Astrocyte (in vitro differentiated cells and primary cell): ENCODE results near the gene C1orf232. TPM values are rescaled to one million over a fixed set of nuclear protein-coding genes. Genes with fewer than 3 reads are reported as not detected.

Experiments used
- DNase-seq: peaks from one replicate; pipeline ENCODE4 v3.0.0-alpha.2; 2010; ENCODE audit warnings: low read depth
- FAIRE-seq: peaks from 2 replicates; lab custom pipeline; 2011; peaks lifted over from hg19 to GRCh38; lab: Jason Lieb, UNC
- H2AFZ ChIP-seq: 2 replicates; pipeline ENCODE4 v1.6.0; 2012; ENCODE audit warnings: low read depth, low read length, inconsistent platforms
- H3K27ac ChIP-seq: 2 replicates; pipeline ENCODE4 v1.5.1; 2011; ENCODE audit warnings: low read depth, low read length, inconsistent platforms
- H3K27me3 ChIP-seq: 2 replicates; pipeline ENCODE4 v1.6.0; 2011; ENCODE audit warnings: low read length, inconsistent platforms; ENCODE audit not compliant: insufficient read depth
- H3K36me3 ChIP-seq: 2 replicates; pipeline ENCODE4 v1.5.1; 2011; ENCODE audit warnings: low read length, inconsistent platforms; ENCODE audit not compliant: insufficient read depth
- H3K4me1 ChIP-seq: 2 replicates; pipeline ENCODE4 v1.5.1; 2011; ENCODE audit warnings: low read length, inconsistent platforms; ENCODE audit not compliant: insufficient read depth
- H3K4me2 ChIP-seq: 2 replicates; pipeline ENCODE4 v1.6.0; 2012; ENCODE audit warnings: low read length, inconsistent platforms
- H3K4me3 ChIP-seq: 2 replicates; pipeline ENCODE4 v1.5.1; 2011; ENCODE audit warnings: low read depth, mild to moderate bottlenecking, low read length, inconsistent platforms; ENCODE audit not compliant: insufficient read depth
- H3K79me2 ChIP-seq: 2 replicates; pipeline ENCODE4 v1.6.0; 2012; ENCODE audit warnings: mild to moderate bottlenecking, low read length, inconsistent platforms; ENCODE audit not compliant: insufficient read depth
- H3K9ac ChIP-seq: 2 replicates; pipeline ENCODE4 v1.6.0; 2012; ENCODE audit warnings: mild to moderate bottlenecking, low read length, inconsistent platforms
- H3K9me3 ChIP-seq: 2 replicates; pipeline ENCODE4 v1.5.1; 2012; ENCODE audit warnings: low read depth, mild to moderate bottlenecking, low read length, inconsistent platforms; ENCODE audit not compliant: insufficient read depth
- H4K20me1 ChIP-seq: 2 replicates; pipeline ENCODE4 v1.6.0; 2012; ENCODE audit warnings: low read length, inconsistent platforms; ENCODE audit not compliant: insufficient read depth
- H3K27ac Mint-ChIP-seq: one replicate; pipeline ENCODE4 v1.8.0; 2021; ENCODE audit warnings: mild to moderate bottlenecking, mixed read lengths; ENCODE audit not compliant: unreplicated experiment
- H3K27me3 Mint-ChIP-seq: one replicate; pipeline ENCODE4 v1.8.0; 2021; ENCODE audit warnings: low read depth, mixed read lengths; ENCODE audit not compliant: unreplicated experiment
- H3K36me3 Mint-ChIP-seq: one replicate; pipeline ENCODE4 v1.8.0; 2021; ENCODE audit warnings: low read depth, mixed read lengths; ENCODE audit not compliant: unreplicated experiment
- H3K4me1 Mint-ChIP-seq: one replicate; pipeline ENCODE4 v1.8.0; 2021; ENCODE audit warnings: low read depth, mixed read lengths; ENCODE audit not compliant: unreplicated experiment
- H3K4me3 Mint-ChIP-seq: one replicate; pipeline ENCODE4 v1.8.0; 2021; ENCODE audit warnings: mild to moderate bottlenecking, moderate library complexity, mixed read lengths; ENCODE audit not compliant: unreplicated experiment
- H3K9me3 Mint-ChIP-seq: one replicate; pipeline ENCODE4 v1.8.0; 2021; ENCODE audit warnings: mild to moderate bottlenecking, mixed read lengths; ENCODE audit not compliant: unreplicated experiment
- CTCF ChIP-seq: IDR thresholded peaks from 2 replicates; pipeline ENCODE4 v1.5.1; 2011; ENCODE audit warnings: low read depth, mild to moderate bottlenecking, inconsistent platforms, low read length, moderate library complexity; ENCODE audit not compliant: insufficient read depth
- EZH2 ChIP-seq: IDR thresholded peaks from 2 replicates; pipeline ENCODE4 v1.6.1; 2012; ENCODE audit warnings: mild to moderate bottlenecking, low read length, inconsistent platforms; ENCODE audit not compliant: insufficient read depth
- total RNA-seq: library from RNA; stranded (reverse); gene quantifications from 2 replicates; pipeline ENCODE4 v1.2.1, GENCODE V29; 2021

C1orf232 gene
- total RNA-seq, 1 donor from 2014 or later: not detected

- Histone ChIP-seq H3K27ac (no peak overlapping the region), H3K4me2 (peak overlapping the region; percentile 80), H3K9me3 (no peaks in the 10 kb centered on the region), H3K36me3 (no peaks in the 10 kb centered on the region), H3K79me2 (no peaks in the 10 kb centered on the region), H3K27me3 (peaks cover 2% of the 10 kb centered on the region), H4K20me1 (no peaks in the 10 kb centered on the region), H3K4me1 (peaks cover 20% of the 10 kb centered on the region), H2AFZ (no peak overlapping the region), H3K4me3 (no peak overlapping the region), H3K9ac (no peak overlapping the region)
- Mint-ChIP-seq H3K4me3 (peak overlapping the region; percentile 45), H3K27ac (no peak overlapping the region), H3K4me1 (peaks cover 18% of the 10 kb centered on the region), H3K27me3 (peaks cover 4% of the 10 kb centered on the region), H3K9me3 (no peaks in the 10 kb centered on the region), H3K36me3 (no peaks in the 10 kb centered on the region)
- DNase-seq: no peak
- FAIRE-seq: no peak
- TF ChIP-seq CTCF: no peak
- no peak for TF ChIP-seq EZH2
Measured at GRCh38 chr1:26163684-26164035, 5.1 kb downstream of the C1orf232 start.

GRCh38 chr1:26162220-26162709, 6.5 kb downstream of the C1orf232 start:
- FAIRE-seq (no peak), DNase-seq (no peak)
- peaks cover 2% of the 10 kb centered on the region for H3K27me3 ChIP-seq
- H4K20me1 ChIP-seq: no peaks in the 10 kb centered on the region
- peaks cover 20% of the 10 kb centered on the region for H3K4me1 ChIP-seq
- Mint-ChIP-seq H3K9me3 (no peaks in the 10 kb centered on the region), H3K36me3 (no peaks in the 10 kb centered on the region), H3K4me1 (peaks cover 22% of the 10 kb centered on the region), H3K27me3 (peaks cover 13% of the 10 kb centered on the region), H3K4me3 (peak overlapping the region; percentile 77), H3K27ac (peak overlapping the region; percentile 53)
- TF ChIP-seq CTCF: no peak
- TF ChIP-seq EZH2: no peak
- no peaks in the 10 kb centered on the region for H3K9me3 ChIP-seq
- no peak overlapping the region for H3K27ac ChIP-seq
- no peak overlapping the region for H3K9ac ChIP-seq
- peak overlapping the region; percentile 91 for H2AFZ ChIP-seq
- no peaks in the 10 kb centered on the region for H3K79me2 ChIP-seq
- H3K36me3 ChIP-seq: no peaks in the 10 kb centered on the region
- peak overlapping the region; percentile 51 for H3K4me3 ChIP-seq
- H3K4me2 ChIP-seq: peak overlapping the region; percentile 86

GRCh38 chr1:26161415-26162219, 7.1 kb downstream of the C1orf232 start:
- Mint-ChIP-seq H3K27me3 (peaks cover 13% of the 10 kb centered on the region), H3K9me3 (no peaks in the 10 kb centered on the region), H3K36me3 (no peaks in the 10 kb centered on the region), H3K27ac (peak overlapping the region; percentile 53), H3K4me3 (peak overlapping the region; percentile 77), H3K4me1 (peaks cover 22% of the 10 kb centered on the region)
- H3K4me3 ChIP-seq: peak overlapping the region; percentile 51
- no peak overlapping the region for H3K27ac ChIP-seq
- FAIRE-seq (no peak), DNase-seq (peak; percentile 40)
- TF ChIP-seq CTCF (no peak), EZH2 (no peak)
- no peaks in the 10 kb centered on the region for H3K79me2 ChIP-seq
- H3K9me3 ChIP-seq: no peaks in the 10 kb centered on the region
- peak overlapping the region; percentile 91 for H2AFZ ChIP-seq
- peaks cover 22% of the 10 kb centered on the region for H3K4me1 ChIP-seq
- peaks cover 2% of the 10 kb centered on the region for H3K27me3 ChIP-seq
- no peaks in the 10 kb centered on the region for H4K20me1 ChIP-seq
- H3K36me3 ChIP-seq: no peaks in the 10 kb centered on the region
- peak overlapping the region; percentile 86 for H3K4me2 ChIP-seq
- H3K9ac ChIP-seq: no peak overlapping the region
